ENCODE results near the gene FCRL4.

DNA sequence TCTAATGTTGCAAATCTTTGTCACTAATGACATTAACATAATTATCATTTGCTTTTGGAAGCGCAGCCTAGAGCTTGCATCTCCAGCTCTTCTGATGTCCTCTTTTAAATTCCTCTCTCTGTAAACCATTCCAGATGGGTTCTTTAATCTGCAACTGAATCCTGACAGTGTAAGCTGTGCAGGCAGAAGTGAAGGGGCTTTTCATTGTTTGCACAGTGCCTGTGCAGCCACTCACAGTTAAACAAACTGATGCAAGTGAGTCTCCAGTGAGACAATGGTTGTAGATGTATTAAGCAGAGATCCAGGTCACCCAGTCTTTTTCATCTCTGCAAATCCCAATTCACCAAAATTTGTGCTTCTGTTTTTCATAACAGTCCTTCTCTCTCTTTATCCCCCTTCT lies 23.0 kb downstream of the FCRL4 start:
- TF ChIP-seq, protein P1, sequence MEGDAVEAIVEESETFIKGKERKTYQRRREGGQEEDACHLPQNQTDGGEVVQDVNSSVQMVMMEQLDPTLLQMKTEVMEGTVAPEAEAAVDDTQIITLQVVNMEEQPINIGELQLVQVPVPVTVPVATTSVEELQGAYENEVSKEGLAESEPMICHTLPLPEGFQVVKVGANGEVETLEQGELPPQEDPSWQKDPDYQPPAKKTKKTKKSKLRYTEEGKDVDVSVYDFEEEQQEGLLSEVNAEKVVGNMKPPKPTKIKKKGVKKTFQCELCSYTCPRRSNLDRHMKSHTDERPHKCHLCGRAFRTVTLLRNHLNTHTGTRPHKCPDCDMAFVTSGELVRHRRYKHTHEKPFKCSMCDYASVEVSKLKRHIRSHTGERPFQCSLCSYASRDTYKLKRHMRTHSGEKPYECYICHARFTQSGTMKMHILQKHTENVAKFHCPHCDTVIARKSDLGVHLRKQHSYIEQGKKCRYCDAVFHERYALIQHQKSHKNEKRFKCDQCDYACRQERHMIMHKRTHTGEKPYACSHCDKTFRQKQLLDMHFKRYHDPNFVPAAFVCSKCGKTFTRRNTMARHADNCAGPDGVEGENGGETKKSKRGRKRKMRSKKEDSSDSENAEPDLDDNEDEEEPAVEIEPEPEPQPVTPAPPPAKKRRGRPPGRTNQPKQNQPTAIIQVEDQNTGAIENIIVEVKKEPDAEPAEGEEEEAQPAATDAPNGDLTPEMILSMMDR (IDR thresholded peaks at IDR 0.05) = no peak
- no peak for TF ChIP-seq POLR2A (IDR thresholded peaks at IDR 0.05)
